Left forelimb (tissue), 1 donor: ENCODE data around the gene VDR.
"Not testable (repeated sequence)": the region's sequence is repeated elsewhere in the genome, so short reads cannot be mapped to it uniquely, and the experiment has no call there.

Experiments
- DNase-seq: peaks from one replicate; pipeline ENCODE4 v3.0.0-alpha.2; 2018; ENCODE audit warnings: low spot score

The VDR gene

GRCh38 chr12:47812797-47813510, 91.8 kb downstream of the VDR start:
- peak; percentile 86 for DNase-seq

GRCh38 chr12:47811581-47812484, 93.0 kb downstream of the VDR start:
- no peak for DNase-seq

- DNase-seq = no peak
Measured at GRCh38 chr12:47811072-47811396, 93.8 kb downstream of the VDR start.

GRCh38 chr12:47809518-47809917, 95.3 kb downstream of the VDR start:
- DNase-seq = not testable (repeated sequence)

GRCh38 chr12:47808574-47809365, 96.0 kb downstream of the VDR start:
- no peak for DNase-seq

- no peak for DNase-seq
Measured at GRCh38 chr12:47808050-47808449, 96.7 kb downstream of the VDR start.

- DNase-seq = no peak
Measured at GRCh38 chr12:47807338-47807737, 97.5 kb downstream of the VDR start.

- no peak for DNase-seq
Measured at GRCh38 chr12:47805417-47805816, 99.4 kb downstream of the VDR start.

GRCh38 chr12:47804171-47804570, 100.6 kb downstream of the VDR start:
- DNase-seq = no peak

- no peak for DNase-seq
Measured at GRCh38 chr12:47803191-47803875, 101.5 kb downstream of the VDR start.

- no peak for DNase-seq
Measured at GRCh38 chr12:47802312-47802711, 102.5 kb downstream of the VDR start.

GRCh38 chr12:47801904-47802246, 102.9 kb downstream of the VDR start:
- DNase-seq = no peak

GRCh38 chr12:47801170-47801903, 103.5 kb downstream of the VDR start:
- no peak for DNase-seq

- DNase-seq = no peak
Measured at GRCh38 chr12:47800582-47800981, 104.2 kb downstream of the VDR start.

GRCh38 chr12:47799357-47799955, 105.3 kb downstream of the VDR start:
- no peak for DNase-seq

GRCh38 chr12:47798382-47798948, 106.3 kb downstream of the VDR start:
- DNase-seq = no peak

- no peak for DNase-seq
Measured at GRCh38 chr12:47797441-47797840, 107.4 kb downstream of the VDR start.

- no peak for DNase-seq
Measured at GRCh38 chr12:47795814-47796411, 108.9 kb downstream of the VDR start.

GRCh38 chr12:47795121-47795813, 109.5 kb downstream of the VDR start:
- DNase-seq = no peak

GRCh38 chr12:47794679-47795078, 110.1 kb downstream of the VDR start:
- DNase-seq = no peak
